OCI-LY3 (cell line): ENCODE data around the gene CACNA1E.

Source experiments
- EZH2phosphoT487 ChIP-seq: fragments of 200-600 bp; shearing (Covaris generic); IDR thresholded peaks from 2 replicates; pipeline ENCODE4 v1.6.1; 2018; ENCODE audit warnings: antibody characterized with exemption, mixed run types, low read depth
- TF ChIP-seq, protein P1 (sequence below): fragments of 200-600, 300-600 bp; sonication (generic); IDR thresholded peaks from 2 replicates; pipeline ENCODE4 v1.5.1; 2014; ENCODE audit warnings: antibody characterized with exemption, low read length, low read depth

DNA sequence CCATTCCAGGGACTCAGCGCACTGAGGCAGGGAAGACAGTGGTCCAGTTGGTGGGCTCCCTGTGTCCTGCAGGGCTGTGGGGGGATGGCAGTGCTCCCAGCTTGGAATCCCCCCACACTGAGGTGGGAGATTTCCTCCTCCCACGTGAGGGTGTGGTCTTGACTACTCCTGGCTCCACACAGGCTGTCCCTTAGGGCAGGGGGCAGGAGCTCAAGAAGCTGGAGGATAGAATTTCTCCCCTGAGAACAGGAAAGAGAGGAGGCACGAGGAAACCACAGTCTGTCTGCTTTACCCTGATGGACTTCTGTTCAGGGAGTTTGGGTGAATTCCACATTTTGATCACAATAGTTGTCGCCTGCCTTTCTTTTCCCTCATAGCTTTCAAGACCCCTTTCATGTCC, 62.1 kb downstream of the CACNA1E start:
- TF ChIP-seq, protein P1, sequence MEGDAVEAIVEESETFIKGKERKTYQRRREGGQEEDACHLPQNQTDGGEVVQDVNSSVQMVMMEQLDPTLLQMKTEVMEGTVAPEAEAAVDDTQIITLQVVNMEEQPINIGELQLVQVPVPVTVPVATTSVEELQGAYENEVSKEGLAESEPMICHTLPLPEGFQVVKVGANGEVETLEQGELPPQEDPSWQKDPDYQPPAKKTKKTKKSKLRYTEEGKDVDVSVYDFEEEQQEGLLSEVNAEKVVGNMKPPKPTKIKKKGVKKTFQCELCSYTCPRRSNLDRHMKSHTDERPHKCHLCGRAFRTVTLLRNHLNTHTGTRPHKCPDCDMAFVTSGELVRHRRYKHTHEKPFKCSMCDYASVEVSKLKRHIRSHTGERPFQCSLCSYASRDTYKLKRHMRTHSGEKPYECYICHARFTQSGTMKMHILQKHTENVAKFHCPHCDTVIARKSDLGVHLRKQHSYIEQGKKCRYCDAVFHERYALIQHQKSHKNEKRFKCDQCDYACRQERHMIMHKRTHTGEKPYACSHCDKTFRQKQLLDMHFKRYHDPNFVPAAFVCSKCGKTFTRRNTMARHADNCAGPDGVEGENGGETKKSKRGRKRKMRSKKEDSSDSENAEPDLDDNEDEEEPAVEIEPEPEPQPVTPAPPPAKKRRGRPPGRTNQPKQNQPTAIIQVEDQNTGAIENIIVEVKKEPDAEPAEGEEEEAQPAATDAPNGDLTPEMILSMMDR: no peak
- TF ChIP-seq EZH2phosphoT487: no peak
